Lung (tissue), 12 donors: Measurements from ENCODE around the gene HMBS. TPM values are rescaled to one million over a fixed set of nuclear protein-coding genes. Genes with fewer than 3 reads are reported as not detected.
A peak's percentile ranks its signal among the peaks of the same experiment; 100 is the strongest.
"Not testable (repeated sequence)": the region's sequence is repeated elsewhere in the genome, so short reads cannot be mapped to it uniquely, and the experiment has no call there.

Experiments used
- ATAC-seq: fragments of 200-7000 bp; cut with Tn5 transposase; one replicate; pipeline ENCODE4 v1.9.1; 2020; ENCODE audit warnings: moderate number of reproducible peaks; ENCODE audit not compliant: insufficient read depth, low FRiP score
- DNase-seq, 3 donors: peaks; one replicate each; pipeline ENCODE4 v3.0.0-alpha.2; 2013 to 2017
- H3K27ac ChIP-seq, 2 donors: one replicate each; pipeline ENCODE4 v1.5.1; 2013; ENCODE audit warnings: mild to moderate bottlenecking in 2 of 2, moderate library complexity in 2 of 2, control low read depth in 1 of 2, inconsistent platforms in 1 of 2, low read depth in 1 of 2, low read length in 1 of 2
- H3K27me3 ChIP-seq, 3 donors: one replicate each; pipeline ENCODE4 v1.5.1; 2013; ENCODE audit warnings: low read length in 2 of 3; ENCODE audit not compliant: control insufficient read depth in 3 of 3, insufficient read depth in 3 of 3
- H3K36me3 ChIP-seq, 4 donors: one replicate each; pipeline ENCODE4 v1.5.1; 2013; ENCODE audit warnings: low read length in 4 of 4, mild to moderate bottlenecking in 1 of 4, moderate library complexity in 1 of 4; ENCODE audit not compliant: control insufficient read depth in 4 of 4, insufficient read depth in 4 of 4
- H3K4me1 ChIP-seq, 5 donors: one replicate each; pipeline ENCODE4 v1.5.1; 2013; ENCODE audit warnings: low read length in 5 of 5, mild to moderate bottlenecking in 2 of 5, moderate library complexity in 1 of 5; ENCODE audit not compliant: control insufficient read depth in 5 of 5, insufficient read depth in 5 of 5
- H3K4me3 ChIP-seq: one replicate; pipeline ENCODE4 v1.5.1; 2013; ENCODE audit warnings: mild to moderate bottlenecking, control low read depth, moderate library complexity
- H3K9ac ChIP-seq, 2 donors: one replicate each; pipeline ENCODE4 v1.5.1; 2013; ENCODE audit warnings: low read length in 2 of 2, control low read depth in 1 of 2; ENCODE audit not compliant: insufficient read depth in 1 of 2
- H3K9me3 ChIP-seq, 4 donors: one replicate each; pipeline ENCODE4 v1.5.1; 2013; ENCODE audit warnings: low read length in 3 of 4, mild to moderate bottlenecking in 1 of 4, moderate library complexity in 1 of 4; ENCODE audit not compliant: control insufficient read depth in 4 of 4, insufficient read depth in 3 of 4
- CTCF ChIP-seq: IDR thresholded peaks from 2 replicates; pipeline ENCODE4 v1.5.1; 2012; ENCODE audit warnings: mild to moderate bottlenecking; ENCODE audit errors: control extremely low read depth, extremely low read depth
- WGBS, 2 donors: extraction: QIAGEN DNeasy Blood & Tissue Kit; methylation state at CpG; one replicate each; pipeline ENCODE4 v1.1.7; 2013; 5-methylcytosine and 5-hydroxymethylcytosine counted together
- polyA plus RNA-seq, 2 donors: library from polyadenylated mRNA; stranded (reverse); fragments of 200-250 nt; gene quantifications; one replicate each; pipeline ENCODE4 v1.2.1, GENCODE V29; 2013
- total RNA-seq, 2 donors: library from RNA; depleted of rRNA in 1 of 2; stranded (reverse); fragments of >200 nt in 1 of 2; gene quantifications; one replicate each; pipeline ENCODE4 v1.2.1, GENCODE V29; 2014 to 2021
- donor health status: control.
- donor health status: control.
- donor health status: Bipolar disorder and iron deficiency.
- donor health status: healthy.
- donor health status: DM: yes; HTN: yes; CAD: no.

The HMBS gene
- total and polyA plus RNA-seq, 4 donors: 11.7 to 33.3 (median 31.5) TPM

GRCh38 chr11:119055901-119056300 lies 28.8 kb upstream of the HMBS start:
- peak overlapping the region in 1 of 2 donors; percentile 93 for H3K27ac ChIP-seq
- H3K27me3 ChIP-seq: no peaks in the 10 kb centered on the region
- H3K36me3 ChIP-seq: peaks cover 15 to 42% (median 38%) of the 10 kb centered on the region in 4 donors
- H3K9ac ChIP-seq: peak overlapping the region; percentile 70 to 90
- H3K9me3 ChIP-seq: no peaks in the 10 kb centered on the region
- 56 to 59% methylated on average over 6 of the region's 6 CpGs for WGBS, 2 donors
- TF ChIP-seq CTCF: no peak
- DNase-seq (peak in 2 of 3 donors; percentile 5 to 14), ATAC-seq (no peak)
- H3K4me1 ChIP-seq: peaks cover 0 to 13% (median 7%) of the 10 kb centered on the region in 5 donors
- H3K4me3 ChIP-seq: peak overlapping the region; percentile 89

GRCh38 chr11:119056421-119056999 lies 28.2 kb upstream of the HMBS start:
- TF ChIP-seq CTCF: no peak

GRCh38 chr11:119057000-119057769 lies 27.5 kb upstream of the HMBS start, which contains the start of gene HYOU1:
HYOU1 (minus strand) TSS chr11:119057205; CDS start chr11:119056160, 1,045 bp downstream.
- 0% methylated on average over 69 to 79 of the region's 79 CpGs for WGBS, 2 donors
- peak within 1 kb of the TSS; percentile 93 to 94 for H3K27ac ChIP-seq
- no peaks in the 10 kb centered on the region for H3K27me3 ChIP-seq
- peak; percentile 98 for ATAC-seq
- H3K4me3 ChIP-seq: peak within 1 kb of the TSS; percentile 89
- peaks cover 0 to 13% (median 7%) of the 10 kb centered on the region in 5 donors for H3K4me1 ChIP-seq
- no peak for TF ChIP-seq CTCF
- peak; percentile 96 to 98 (median 97) for DNase-seq
- no peaks in the 10 kb centered on the region for H3K9me3 ChIP-seq
- peak within 1 kb of the TSS; percentile 70 to 90 for H3K9ac ChIP-seq
- H3K36me3 ChIP-seq: peaks cover 16 to 30% (median 27%) of the 10 kb centered on the region in 4 donors

More at GRCh38 chr11:119056421-119056999, 28.2 kb upstream of the HMBS start:
- DNase-seq (peak; percentile 2 to 38 (median 4)), ATAC-seq (peak; percentile 32)
- H3K9me3 ChIP-seq: no peaks in the 10 kb centered on the region
- H3K9ac ChIP-seq: peak overlapping the region; percentile 70 to 90
- peak overlapping the region; percentile 89 for H3K4me3 ChIP-seq
- 0% methylated on average over 46 to 48 of the region's 48 CpGs for WGBS, 2 donors
- H3K36me3 ChIP-seq: peaks cover 16 to 36% (median 33%) of the 10 kb centered on the region in 4 donors
- peak overlapping the region; percentile 93 to 94 for H3K27ac ChIP-seq
- H3K4me1 ChIP-seq: peaks cover 0 to 13% (median 7%) of the 10 kb centered on the region in 5 donors
- H3K27me3 ChIP-seq: no peaks in the 10 kb centered on the region

GRCh38 chr11:119059128-119059527 lies 25.6 kb upstream of the HMBS start:
- H3K27ac ChIP-seq, DNase-seq, H3K27me3 ChIP-seq, H3K4me3 ChIP-seq, H3K9ac ChIP-seq, ATAC-seq, H3K9me3 ChIP-seq: not testable (repeated sequence)
- peaks cover 0 to 13% (median 8%) of the 10 kb centered on the region in 5 donors for H3K4me1 ChIP-seq
- peaks cover 8 to 15% (median 10%) of the 10 kb centered on the region in 4 donors for H3K36me3 ChIP-seq
- WGBS, 2 donors: 87 to 94% methylated on average over 13 to 29 of the region's 35 CpGs
